AG20443 (cell line): ENCODE measurements around the gene ASTN2.

Experiments
- DNase-seq: peaks from one replicate; pipeline ENCODE4 v3.0.0; 2012; ENCODE audit warnings: low spot score, mixed read lengths

Gene ASTN2

GRCh38 chr9:117116084-117116483 lies 298.8 kb downstream of the ASTN2 start:
- DNase-seq, result no peak

- DNase-seq, result no peak
Observed at GRCh38 chr9:117114768-117115167, 300.1 kb downstream of the ASTN2 start.

GRCh38 chr9:117104716-117105495 lies 310.0 kb downstream of the ASTN2 start:
- DNase-seq, result no peak

- DNase-seq, result no peak
Observed at GRCh38 chr9:117104206-117104605, 310.7 kb downstream of the ASTN2 start.

GRCh38 chr9:117103438-117104110 lies 311.3 kb downstream of the ASTN2 start:
- no peak for DNase-seq

GRCh38 chr9:117101008-117101407 lies 313.8 kb downstream of the ASTN2 start:
- DNase-seq, result no peak

- no peak for DNase-seq
Observed at GRCh38 chr9:117098331-117098730, 316.5 kb downstream of the ASTN2 start.

- DNase-seq, result no peak
Observed at GRCh38 chr9:117097761-117098160, 317.1 kb downstream of the ASTN2 start.

GRCh38 chr9:117096138-117096537 lies 318.7 kb downstream of the ASTN2 start:
- no peak for DNase-seq

GRCh38 chr9:117095081-117095480 lies 319.8 kb downstream of the ASTN2 start:
- DNase-seq, result no peak

- DNase-seq, result no peak
Observed at GRCh38 chr9:117093891-117094844, 320.7 kb downstream of the ASTN2 start.

GRCh38 chr9:117092582-117092981 lies 322.3 kb downstream of the ASTN2 start:
- DNase-seq, result peak; percentile 23

GRCh38 chr9:117091529-117091928 lies 323.3 kb downstream of the ASTN2 start:
- no peak for DNase-seq

GRCh38 chr9:117088786-117089185 lies 326.1 kb downstream of the ASTN2 start:
- no peak for DNase-seq

GRCh38 chr9:117088140-117088539 lies 326.7 kb downstream of the ASTN2 start:
- no peak for DNase-seq

- no peak for DNase-seq
Observed at GRCh38 chr9:117084221-117084620, 330.6 kb downstream of the ASTN2 start.

- DNase-seq, result no peak
Observed at GRCh38 chr9:117083559-117083958, 331.3 kb downstream of the ASTN2 start.

- DNase-seq, result no peak
Observed at GRCh38 chr9:117081641-117082317, 333.1 kb downstream of the ASTN2 start.

- DNase-seq, result no peak
Observed at GRCh38 chr9:117080765-117081390, 334.0 kb downstream of the ASTN2 start.

- DNase-seq, result no peak
Observed at GRCh38 chr9:117076571-117077290, 338.1 kb downstream of the ASTN2 start.

- DNase-seq, result no peak
Observed at GRCh38 chr9:117075636-117076035, 339.2 kb downstream of the ASTN2 start.
